Measurements from ENCODE around the gene GRID1.

The GRID1 gene

GRCh38 chr10:86388119-86388704 lies 21.6 kb upstream of the GRID1 start:
- POLR2A ChIA-PET = interaction anchor here (0.7 to 1.6 kb wide), 3 partner anchors 8 to 743 kb away, joined by 3 to 5 read pairs (median 4); no protein-coding TSS in a partner anchor

More at GRCh38 chr10:86388119-86388704, 21.6 kb upstream of the GRID1 start:
- H3K36me3 ChIP-seq (ENCODE audit: control insufficient read depth in 2 of 2, insufficient read depth in 1 of 2, low read length in 2 of 2) = no peaks in the 10 kb centered on the region
- no peak overlapping the region for H3K4me3 ChIP-seq (ENCODE audit: low read depth, low read length)
- CTCF ChIA-PET = interaction anchor here (0.6 to 0.7 kb wide), 4 partner anchors 197 to 1548 kb away, joined by 3 to 5 read pairs (median 4); no protein-coding TSS in a partner anchor
- no peak for TF ChIP-seq SP7 (tag by site-specific recombination; IDR thresholded peaks at IDR 0.05)
- no peak for TF ChIP-seq TCF7L2 (IDR thresholded peaks at IDR 0.05; ENCODE audit: borderline replicate concordance, low read depth, low read length)
- TF ChIP-seq ZNF23 (tag by site-specific recombination; IDR thresholded peaks at IDR 0.05; ENCODE audit: borderline replicate concordance) = no peak
- TF ChIP-seq ZBTB7A (tag by site-specific recombination; IDR thresholded peaks at IDR 0.05; ENCODE audit: low read depth) = no peak
- no peak for TF ChIP-seq BCL6B (tag by site-specific recombination; IDR thresholded peaks at IDR 0.05)
- TF ChIP-seq ZNF248 (tag by site-specific recombination; IDR thresholded peaks at IDR 0.05) = no peak
- no peak for TF ChIP-seq ZNF701 (tag by site-specific recombination; IDR thresholded peaks at IDR 0.05)
- no peak for TF ChIP-seq ZNF561 (tag by site-specific recombination; IDR thresholded peaks at IDR 0.05; ENCODE audit: borderline replicate concordance)
- TF ChIP-seq ZNF221 (tag by site-specific recombination; IDR thresholded peaks at IDR 0.05; ENCODE audit: borderline replicate concordance) = no peak
- no peak for TF ChIP-seq ZNF133 (tag by site-specific recombination; IDR thresholded peaks at IDR 0.05)
- TF ChIP-seq ZSCAN18 (tag by site-specific recombination; IDR thresholded peaks at IDR 0.05) = no peak
- TF ChIP-seq ZSCAN5A (tag by site-specific recombination; IDR thresholded peaks at IDR 0.05) = no peak
- TF ChIP-seq SCRT2 (tag by site-specific recombination; IDR thresholded peaks at IDR 0.05) = no peak
- TF ChIP-seq ZNF510 (tag by site-specific recombination; IDR thresholded peaks at IDR 0.05; ENCODE audit: insufficient replicate concordance) = no peak
- TF ChIP-seq ZNF639 (tag by site-specific recombination; IDR thresholded peaks at IDR 0.05) = no peak
- no peak for TF ChIP-seq SETDB1 (IDR thresholded peaks at IDR 0.05; ENCODE audit: insufficient read length, low read length)
- TF ChIP-seq YY1 (tag by site-specific recombination; IDR thresholded peaks at IDR 0.05) = no peak
- no peak for TF ChIP-seq ZFHX2 (tag by site-specific recombination; conservative IDR thresholded peaks at IDR 0.05)
- TF ChIP-seq ZNF416 (tag by site-specific recombination; IDR thresholded peaks at IDR 0.05) = no peak
- no peak for TF ChIP-seq PATZ1 (tag by site-specific recombination; IDR thresholded peaks at IDR 0.05)
- no peaks in the 10 kb centered on the region for H3K9me3 ChIP-seq (ENCODE audit: control insufficient read depth, insufficient read depth, low read depth, low read length)
- no peaks in the 10 kb centered on the region for H3K4me1 ChIP-seq (ENCODE audit: control insufficient read depth, insufficient read depth, low read length)
- no peak overlapping the region for H3K27ac ChIP-seq (ENCODE audit: extremely low read depth, low read depth, low read length)
